ENCODE measurements around the gene PRMT5.
A peak's percentile ranks its signal among the peaks of the same experiment; 100 is the strongest.

PRMT5 gene

DNA sequence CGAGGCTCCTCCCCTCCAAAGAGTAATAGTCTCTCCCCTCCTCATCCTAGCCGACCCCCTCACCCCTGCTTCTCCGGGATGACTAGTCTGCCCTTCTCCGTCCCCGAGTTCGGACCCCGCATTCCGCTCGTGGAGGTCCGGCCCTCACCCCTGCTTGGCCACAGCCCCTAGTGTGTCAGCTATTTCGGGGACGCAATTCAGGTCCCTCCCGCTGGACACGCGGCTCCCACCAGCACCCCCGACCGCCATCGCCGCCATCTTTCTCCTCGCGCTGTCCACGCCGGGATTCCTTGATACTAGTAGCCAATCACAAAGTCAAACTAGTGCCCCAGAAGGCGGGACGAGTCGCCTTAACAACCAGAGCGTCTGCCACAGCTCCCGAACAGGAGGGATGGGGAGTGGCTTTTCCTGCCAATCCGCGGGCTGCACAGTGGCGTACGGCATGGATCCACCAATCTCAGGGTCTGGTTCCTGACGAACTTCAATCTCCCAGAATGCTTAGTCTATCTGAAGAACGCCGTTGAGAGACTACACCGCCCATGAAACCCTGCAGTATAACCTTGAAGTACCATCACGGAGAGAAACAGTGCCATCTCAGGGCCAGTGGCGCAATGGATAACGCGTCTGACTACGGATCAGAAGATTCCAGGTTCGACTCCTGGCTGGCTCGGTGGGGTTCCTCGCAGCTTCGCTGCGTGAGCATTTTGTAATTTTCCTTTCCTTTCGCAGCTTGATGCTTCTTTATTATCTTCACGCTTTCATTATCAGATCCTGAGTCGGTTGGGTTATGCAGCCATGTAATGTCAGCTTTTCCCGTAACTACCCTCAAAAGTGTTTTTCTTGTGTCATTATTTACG lies at the start of gene PRMT5:
PRMT5 (minus strand) TSS at position 273 of the 857 bp plus-strand sequence; CDS start at position 258, 15 bp downstream.
- TF ChIP-seq, protein P1, sequence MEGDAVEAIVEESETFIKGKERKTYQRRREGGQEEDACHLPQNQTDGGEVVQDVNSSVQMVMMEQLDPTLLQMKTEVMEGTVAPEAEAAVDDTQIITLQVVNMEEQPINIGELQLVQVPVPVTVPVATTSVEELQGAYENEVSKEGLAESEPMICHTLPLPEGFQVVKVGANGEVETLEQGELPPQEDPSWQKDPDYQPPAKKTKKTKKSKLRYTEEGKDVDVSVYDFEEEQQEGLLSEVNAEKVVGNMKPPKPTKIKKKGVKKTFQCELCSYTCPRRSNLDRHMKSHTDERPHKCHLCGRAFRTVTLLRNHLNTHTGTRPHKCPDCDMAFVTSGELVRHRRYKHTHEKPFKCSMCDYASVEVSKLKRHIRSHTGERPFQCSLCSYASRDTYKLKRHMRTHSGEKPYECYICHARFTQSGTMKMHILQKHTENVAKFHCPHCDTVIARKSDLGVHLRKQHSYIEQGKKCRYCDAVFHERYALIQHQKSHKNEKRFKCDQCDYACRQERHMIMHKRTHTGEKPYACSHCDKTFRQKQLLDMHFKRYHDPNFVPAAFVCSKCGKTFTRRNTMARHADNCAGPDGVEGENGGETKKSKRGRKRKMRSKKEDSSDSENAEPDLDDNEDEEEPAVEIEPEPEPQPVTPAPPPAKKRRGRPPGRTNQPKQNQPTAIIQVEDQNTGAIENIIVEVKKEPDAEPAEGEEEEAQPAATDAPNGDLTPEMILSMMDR (IDR thresholded peaks at IDR 0.05; ENCODE audit: low read depth, low read length, missing control alignments) = no peak
- H3K4me3 ChIP-seq (ENCODE audit: low read depth, low read length) = peak within 1 kb of the TSS; percentile 99
- peak; percentile 100 for DNase-seq (ENCODE audit: low read depth)
- in situ Hi-C loops (cut with HindIII; ENCODE audit: low sequenced_read_pairs) = no loop called here

DNA sequence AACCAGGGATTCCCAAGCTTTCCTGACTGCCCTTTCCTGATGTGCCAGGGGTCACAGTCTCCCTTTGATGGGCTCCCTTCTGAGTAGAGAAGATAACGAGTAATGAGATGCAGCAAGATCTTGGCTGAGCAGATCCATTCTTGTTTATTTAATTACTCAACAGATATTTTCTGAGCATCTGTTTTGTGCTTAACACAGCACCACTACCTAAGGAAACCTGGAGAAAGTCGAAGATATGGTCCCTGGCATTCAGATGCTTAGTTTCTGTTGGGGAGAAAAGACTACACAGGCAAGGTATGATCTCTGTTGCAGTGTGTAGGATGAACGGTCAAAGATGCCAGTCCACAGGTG lies 49.3 kb upstream of the PRMT5 start:
- peak overlapping the region; percentile 91 for H3K4me3 ChIP-seq (ENCODE audit: low read depth, low read length)
- no peak for DNase-seq (ENCODE audit: low read depth)
- TF ChIP-seq, protein P1 (IDR thresholded peaks at IDR 0.05; ENCODE audit: low read depth, low read length, missing control alignments) = no peak
- in situ Hi-C loops (cut with HindIII; ENCODE audit: low sequenced_read_pairs) = no loop called here

DNA sequence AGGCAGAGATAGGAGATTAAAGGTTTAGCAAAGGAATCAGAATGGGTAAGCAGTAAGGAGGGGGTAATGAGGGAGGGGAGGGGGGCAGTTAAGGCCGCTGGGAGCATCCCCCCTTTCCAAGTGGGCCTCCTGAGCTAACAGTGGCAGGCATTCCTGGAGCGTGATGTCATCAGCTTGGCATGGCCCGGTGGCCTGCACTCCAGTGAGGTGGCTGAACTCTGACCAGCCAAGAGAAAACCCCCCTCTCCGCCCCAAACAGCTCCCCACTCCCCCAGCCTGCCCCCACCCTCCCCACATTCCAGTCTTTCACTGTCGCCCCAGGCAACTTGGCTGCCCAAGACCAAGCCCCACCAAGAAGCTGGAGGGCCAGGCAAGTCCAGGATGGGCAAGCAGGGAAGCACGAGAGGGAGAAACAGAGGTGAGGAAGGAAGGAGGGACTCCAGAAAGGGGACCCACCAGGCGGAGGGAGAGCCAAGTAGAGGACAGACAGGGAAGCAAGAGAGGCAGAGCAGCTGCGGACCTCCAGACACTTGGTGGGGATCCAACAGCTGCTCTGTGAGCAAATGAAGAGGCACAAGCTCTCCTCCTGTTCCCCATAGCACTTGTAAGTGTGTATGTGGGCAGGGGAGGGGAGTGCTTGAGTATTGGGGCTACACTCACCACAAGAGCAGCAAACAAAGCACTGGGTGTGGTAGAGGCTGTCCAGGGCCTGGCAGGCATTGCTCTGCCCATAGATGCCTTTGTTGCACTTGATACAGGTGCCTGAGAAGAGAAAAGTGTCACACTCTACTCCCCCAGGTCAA lies 48.7 kb upstream of the PRMT5 start:
- in situ Hi-C loops (cut with HindIII; ENCODE audit: low sequenced_read_pairs) = no loop called here
- TF ChIP-seq, protein P1 (IDR thresholded peaks at IDR 0.05; ENCODE audit: low read depth, low read length, missing control alignments) = no peak
- no peak for DNase-seq (ENCODE audit: low read depth)
- H3K4me3 ChIP-seq (ENCODE audit: low read depth, low read length) = peak overlapping the region; percentile 91

DNA sequence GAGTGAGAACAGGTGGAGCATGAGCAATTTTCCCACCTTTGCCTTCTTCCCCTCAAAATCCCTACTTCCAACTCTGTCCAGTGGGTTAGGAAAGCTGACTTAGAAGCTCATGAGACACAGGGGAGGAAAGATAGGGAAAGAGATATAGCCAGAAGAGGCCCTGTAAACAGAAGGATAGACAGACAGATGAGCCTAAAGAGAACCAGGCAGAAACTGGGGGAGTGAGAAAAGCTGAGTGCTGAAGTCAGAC lies 48.2 kb upstream of the PRMT5 start:
- in situ Hi-C loops (cut with HindIII; ENCODE audit: low sequenced_read_pairs) = no loop called here
- TF ChIP-seq, protein P1 (IDR thresholded peaks at IDR 0.05; ENCODE audit: low read depth, low read length, missing control alignments) = no peak
- no peak overlapping the region for H3K4me3 ChIP-seq (ENCODE audit: low read depth, low read length)
- no peak for DNase-seq (ENCODE audit: low read depth)

DNA sequence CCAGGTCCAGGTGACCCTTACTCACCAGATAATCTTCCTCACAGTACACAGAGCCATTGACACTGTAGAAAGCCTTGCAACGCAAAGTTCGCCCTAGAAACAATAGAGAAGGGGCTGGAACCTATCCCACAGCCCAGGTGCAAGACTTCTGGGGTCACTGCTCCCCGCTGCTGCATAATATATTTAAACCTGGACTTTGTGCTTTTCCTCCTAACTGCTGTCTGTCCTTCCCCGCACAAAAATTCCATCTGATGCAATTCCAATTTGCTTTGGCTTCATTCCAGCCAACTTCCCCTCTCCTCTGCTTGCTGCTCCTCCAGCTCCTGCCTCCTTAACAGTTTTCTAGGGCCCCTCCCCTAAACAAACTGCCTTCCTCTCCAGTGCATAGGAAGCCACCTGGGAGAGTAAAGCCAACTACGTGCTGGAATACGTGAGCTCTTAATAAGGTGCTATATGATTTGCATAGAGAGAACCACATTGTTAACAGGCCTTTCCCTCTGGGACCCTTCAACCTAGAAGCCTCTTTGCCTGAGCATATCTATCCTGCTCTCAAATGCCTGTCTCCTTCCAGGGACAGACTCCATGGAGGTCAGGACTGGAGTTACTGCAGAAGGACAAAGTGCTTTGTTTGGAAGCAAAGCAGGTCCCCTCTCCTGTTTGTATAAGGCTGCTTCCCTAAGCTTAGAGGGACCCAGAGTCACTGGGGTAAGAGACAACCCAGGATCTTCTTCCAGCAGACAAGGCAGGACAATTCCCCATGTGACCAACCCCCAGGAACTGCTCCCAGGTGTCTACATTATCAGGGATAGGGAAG lies 47.7 kb upstream of the PRMT5 start:
- no peak overlapping the region for H3K4me3 ChIP-seq (ENCODE audit: low read depth, low read length)
- TF ChIP-seq, protein P1 (IDR thresholded peaks at IDR 0.05; ENCODE audit: low read depth, low read length, missing control alignments) = no peak

More for the DNA sequence above, 47.7 kb upstream of the PRMT5 start:
- no peak for DNase-seq (ENCODE audit: low read depth)
- in situ Hi-C loops (cut with HindIII; ENCODE audit: low sequenced_read_pairs) = no loop called here

Data from astrocyte of the cerebellum (primary cell).